ENCODE results near the gene EPHB1. TPM values are rescaled to one million over a fixed set of nuclear protein-coding genes. Genes with fewer than 3 reads are reported as not detected.

Gene EPHB1
- total and polyA plus RNA-seq, 4 donors, result 0.23 to 1.7 (median 0.52) TPM

DNA sequence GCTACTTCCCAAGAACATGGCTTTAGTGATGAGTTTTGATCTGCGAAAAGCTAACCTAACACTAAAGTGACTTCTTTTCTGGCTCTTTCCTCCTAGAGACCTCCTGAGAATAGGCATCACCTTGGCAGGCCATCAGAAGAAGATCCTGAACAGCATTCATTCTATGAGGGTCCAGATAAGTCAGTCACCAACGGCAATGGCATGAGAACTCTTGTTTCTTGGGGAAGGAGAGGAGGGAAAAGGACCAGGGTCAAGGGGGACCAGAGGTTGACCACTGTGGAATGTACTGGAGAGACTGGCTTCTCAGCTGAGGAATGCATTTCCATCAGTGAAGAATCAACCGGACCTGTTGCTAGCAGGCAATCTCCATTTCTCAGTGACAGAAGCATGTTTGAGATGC, 463.9 kb downstream of the EPHB1 start (continued):
- no peak for TF ChIP-seq HNF4G (IDR thresholded peaks at IDR 0.05)
- TF ChIP-seq EGR1 (IDR thresholded peaks at IDR 0.05; ENCODE audit: low read depth in 2 of 2), result no peak
- TF ChIP-seq YY1 (IDR thresholded peaks at IDR 0.05), result no peak
- no peak for TF ChIP-seq TAF1 (conservative IDR thresholded peaks at IDR 0.05)
- TF ChIP-seq JUND (IDR thresholded peaks at IDR 0.05), result no peak
- TF ChIP-seq ATF3 (IDR thresholded peaks at IDR 0.05), result no peak
- no peak for TF ChIP-seq FOXA2 (IDR thresholded peaks at IDR 0.05)
- no peak for TF ChIP-seq RXRA (IDR thresholded peaks at IDR 0.05)
- TF ChIP-seq FOXA1 (IDR thresholded peaks at IDR 0.05), result no peak

GRCh38 chr3:135260025-135260424, 465.0 kb downstream of the EPHB1 start:
- TF ChIP-seq RXRA (IDR thresholded peaks at IDR 0.05), result no peak
- no peak for TF ChIP-seq ATF3 (IDR thresholded peaks at IDR 0.05)
- TF ChIP-seq SP1 (IDR thresholded peaks at IDR 0.05), result no peak
- TF ChIP-seq TAF1 (conservative IDR thresholded peaks at IDR 0.05), result no peak
- TF ChIP-seq NR2F2 (IDR thresholded peaks at IDR 0.05), result no peak
- no peak for TF ChIP-seq RAD21 (IDR thresholded peaks at IDR 0.05)
- TF ChIP-seq FOXA2 (IDR thresholded peaks at IDR 0.05), result no peak
- TF ChIP-seq, protein P1, sequence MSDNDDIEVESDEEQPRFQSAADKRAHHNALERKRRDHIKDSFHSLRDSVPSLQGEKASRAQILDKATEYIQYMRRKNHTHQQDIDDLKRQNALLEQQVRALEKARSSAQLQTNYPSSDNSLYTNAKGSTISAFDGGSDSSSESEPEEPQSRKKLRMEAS (IDR thresholded peaks at IDR 0.05), result no peak
- TF ChIP-seq FOXA1 (IDR thresholded peaks at IDR 0.05), result no peak
- TF ChIP-seq, protein P2, sequence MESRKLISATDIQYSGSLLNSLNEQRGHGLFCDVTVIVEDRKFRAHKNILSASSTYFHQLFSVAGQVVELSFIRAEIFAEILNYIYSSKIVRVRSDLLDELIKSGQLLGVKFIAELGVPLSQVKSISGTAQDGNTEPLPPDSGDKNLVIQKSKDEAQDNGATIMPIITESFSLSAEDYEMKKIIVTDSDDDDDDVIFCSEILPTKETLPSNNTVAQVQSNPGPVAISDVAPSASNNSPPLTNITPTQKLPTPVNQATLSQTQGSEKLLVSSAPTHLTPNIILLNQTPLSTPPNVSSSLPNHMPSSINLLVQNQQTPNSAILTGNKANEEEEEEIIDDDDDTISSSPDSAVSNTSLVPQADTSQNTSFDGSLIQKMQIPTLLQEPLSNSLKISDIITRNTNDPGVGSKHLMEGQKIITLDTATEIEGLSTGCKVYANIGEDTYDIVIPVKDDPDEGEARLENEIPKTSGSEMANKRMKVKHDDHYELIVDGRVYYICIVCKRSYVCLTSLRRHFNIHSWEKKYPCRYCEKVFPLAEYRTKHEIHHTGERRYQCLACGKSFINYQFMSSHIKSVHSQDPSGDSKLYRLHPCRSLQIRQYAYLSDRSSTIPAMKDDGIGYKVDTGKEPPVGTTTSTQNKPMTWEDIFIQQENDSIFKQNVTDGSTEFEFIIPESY (IDR thresholded peaks at IDR 0.05), result no peak
- TF ChIP-seq EGR1 (IDR thresholded peaks at IDR 0.05; ENCODE audit: low read depth in 2 of 2), result no peak
- no peak for TF ChIP-seq HNF4G (IDR thresholded peaks at IDR 0.05)
- TF ChIP-seq, protein P3, sequence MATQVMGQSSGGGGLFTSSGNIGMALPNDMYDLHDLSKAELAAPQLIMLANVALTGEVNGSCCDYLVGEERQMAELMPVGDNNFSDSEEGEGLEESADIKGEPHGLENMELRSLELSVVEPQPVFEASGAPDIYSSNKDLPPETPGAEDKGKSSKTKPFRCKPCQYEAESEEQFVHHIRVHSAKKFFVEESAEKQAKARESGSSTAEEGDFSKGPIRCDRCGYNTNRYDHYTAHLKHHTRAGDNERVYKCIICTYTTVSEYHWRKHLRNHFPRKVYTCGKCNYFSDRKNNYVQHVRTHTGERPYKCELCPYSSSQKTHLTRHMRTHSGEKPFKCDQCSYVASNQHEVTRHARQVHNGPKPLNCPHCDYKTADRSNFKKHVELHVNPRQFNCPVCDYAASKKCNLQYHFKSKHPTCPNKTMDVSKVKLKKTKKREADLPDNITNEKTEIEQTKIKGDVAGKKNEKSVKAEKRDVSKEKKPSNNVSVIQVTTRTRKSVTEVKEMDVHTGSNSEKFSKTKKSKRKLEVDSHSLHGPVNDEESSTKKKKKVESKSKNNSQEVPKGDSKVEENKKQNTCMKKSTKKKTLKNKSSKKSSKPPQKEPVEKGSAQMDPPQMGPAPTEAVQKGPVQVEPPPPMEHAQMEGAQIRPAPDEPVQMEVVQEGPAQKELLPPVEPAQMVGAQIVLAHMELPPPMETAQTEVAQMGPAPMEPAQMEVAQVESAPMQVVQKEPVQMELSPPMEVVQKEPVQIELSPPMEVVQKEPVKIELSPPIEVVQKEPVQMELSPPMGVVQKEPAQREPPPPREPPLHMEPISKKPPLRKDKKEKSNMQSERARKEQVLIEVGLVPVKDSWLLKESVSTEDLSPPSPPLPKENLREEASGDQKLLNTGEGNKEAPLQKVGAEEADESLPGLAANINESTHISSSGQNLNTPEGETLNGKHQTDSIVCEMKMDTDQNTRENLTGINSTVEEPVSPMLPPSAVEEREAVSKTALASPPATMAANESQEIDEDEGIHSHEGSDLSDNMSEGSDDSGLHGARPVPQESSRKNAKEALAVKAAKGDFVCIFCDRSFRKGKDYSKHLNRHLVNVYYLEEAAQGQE (IDR thresholded peaks at IDR 0.05), result no peak
- TF ChIP-seq GABPA (IDR thresholded peaks at IDR 0.05 in 1 of 2, conservative IDR thresholded peaks at IDR 0.05 in 1 of 2), result no peak
- no peak for TF ChIP-seq CTCF (IDR thresholded peaks at IDR 0.05; ENCODE audit: low read depth, low read length, missing input control)
- no peak for TF ChIP-seq JUND (IDR thresholded peaks at IDR 0.05)
- Histone ChIP-seq H3K36me3 (ENCODE audit: control insufficient read depth in 4 of 4, insufficient read depth in 3 of 4, low read depth in 1 of 4, low read length in 3 of 4) (no peaks in the 10 kb centered on the region), H3K4me1 (ENCODE audit: control insufficient read depth in 4 of 4, insufficient read depth in 4 of 4, low read length in 3 of 4) (peaks cover 3 to 11% (median 7%) of the 10 kb centered on the region in 4 donors), H3K4me3 (ENCODE audit: low read depth in 1 of 3, low read length in 3 of 3) (no peak overlapping the region), H3K27ac (ENCODE audit: low read depth in 1 of 2, low read length in 2 of 2) (no peak overlapping the region), H3K27me3 (ENCODE audit: control insufficient read depth in 4 of 4, insufficient read depth in 4 of 4, low read length in 3 of 4) (no peaks in the 10 kb centered on the region), H3K9me3 (ENCODE audit: control insufficient read depth in 4 of 4, low read length in 3 of 4) (no peaks in the 10 kb centered on the region), H3K9ac (ENCODE audit: low read depth in 1 of 2, low read length in 2 of 2) (no peak overlapping the region)
- 90% methylated on average over 2 of the region's 2 CpGs for WGBS
- no peak for DNase-seq (ENCODE audit: low spot score)
